Sigmoid colon (tissue), 7 donors: ENCODE results near the gene DIPK2A. TPM values are rescaled to one million over a fixed set of nuclear protein-coding genes. Genes with fewer than 3 reads are reported as not detected.
A peak's percentile ranks its signal among the peaks of the same experiment; 100 is the strongest.

Experiments
- DNase-seq: peaks from one replicate; pipeline ENCODE4 v3.0.0-alpha.2; 2019
- H3K27ac ChIP-seq, 4 donors: fragments of 200-600 bp; sonication (generic); one replicate each; pipeline ENCODE4 v1.5.1; 2016 to 2019; ENCODE audit warnings: mild to moderate bottlenecking in 1 of 4
- H3K27me3 ChIP-seq, 3 donors: fragments of 200-600 bp; sonication (generic); one replicate each; pipeline ENCODE4 v1.5.1; 2019; ENCODE audit warnings: mild to moderate bottlenecking in 1 of 3
- H3K36me3 ChIP-seq, 4 donors: fragments of 200-600 bp; sonication (generic); one replicate each; pipeline ENCODE4 v1.5.1; 2016 to 2019
- H3K4me1 ChIP-seq, 4 donors: fragments of 200-600 bp; sonication (generic); one replicate each; pipeline ENCODE4 v1.5.1; 2017 to 2019
- H3K4me3 ChIP-seq, 4 donors: fragments of 200-600 bp; sonication (generic); one replicate each; pipeline ENCODE4 v1.5.1; 2017 to 2019; ENCODE audit warnings: mild to moderate bottlenecking in 2 of 4, moderate library complexity in 1 of 4
- H3K9me3 ChIP-seq, 4 donors: fragments of 200-600 bp in 3 of 4; sonication (generic) in 3 of 4; one replicate each; pipeline versions ENCODE4 v1.5.1 to v1.6.1; 2013 to 2019
- CTCF ChIP-seq, 4 experiments: fragments of 450-650 bp in 3 of 4; fragments of 200-600 bp in 1 of 4; IDR thresholded peaks; one replicate each; pipeline ENCODE4 v1.5.1; 2016 to 2019; ENCODE audit warnings: antibody characterized with exemption in 4 of 4, mild to moderate bottlenecking in 3 of 4, moderate library complexity in 2 of 4
- EP300 ChIP-seq, 4 donors: sonication (generic); formaldehyde crosslinking; IDR thresholded peaks; one replicate each; pipeline ENCODE4 v1.6.1; 2017; ENCODE audit warnings: antibody characterized with exemption in 4 of 4
- POLR2A ChIP-seq, 2 donors: fragments of 450-650 bp; IDR thresholded peaks; one replicate each; pipeline ENCODE4 v1.6.1; 2016; ENCODE audit warnings: antibody characterized with exemption in 2 of 2, mild to moderate bottlenecking in 2 of 2, moderate library complexity in 2 of 2
- POLR2AphosphoS5 ChIP-seq, 4 donors: sonication (generic); formaldehyde crosslinking; IDR thresholded peaks; one replicate each; pipeline ENCODE4 v1.6.1; 2017; ENCODE audit warnings: antibody characterized with exemption in 4 of 4
- WGBS, 2 donors: extraction: QIAGEN DNeasy Blood & Tissue Kit; methylation state at CpG; one replicate each; pipeline ENCODE4 v1.1.7; 2013; 5-methylcytosine and 5-hydroxymethylcytosine counted together
- intact Hi-C: fragments of 100-400 bp; cut with DNase I; formaldehyde crosslinking; loops from one replicate; pipeline ENCODE4 v1.15.1; 2023
- polyA plus RNA-seq, 3 donors: library from polyadenylated mRNA; stranded (reverse); fragments of 200-250 nt; gene quantifications; one replicate each; pipeline ENCODE4 v1.2.3, GENCODE V29; 2013
- total RNA-seq, 4 donors: library from RNA; depleted of rRNA; stranded (reverse); fragments of >200 nt; gene quantifications; one replicate each; pipeline ENCODE4 v1.1.0, GENCODE V29; 2016
- donor health status: healthy with polysubstance abuse.
- donor health status: Bipolar disorder and iron deficiency.
- donor health status: healthy.

Gene DIPK2A
- total and polyA plus RNA-seq, 7 donors: 1.8 to 56.0 (median 22.0) TPM

GRCh38 chr3:143934791-143935190 is 36.8 kb upstream of the DIPK2A start:
- Histone ChIP-seq H3K27me3 (no peaks in the 10 kb centered on the region), H3K27ac (no peak overlapping the region), H3K4me1 (no peaks in the 10 kb centered on the region), H3K4me3 (no peak overlapping the region), H3K9me3 (no peaks in the 10 kb centered on the region), H3K36me3 (no peaks in the 10 kb centered on the region)
- DNase-seq: no peak
- intact Hi-C loops: no loop called here
- TF ChIP-seq POLR2AphosphoS5 (IDR thresholded peaks at IDR 0.05): no peak
- no peak for TF ChIP-seq EP300 (IDR thresholded peaks at IDR 0.05)
- TF ChIP-seq CTCF (IDR thresholded peaks at IDR 0.05): no peak
- no peak for TF ChIP-seq POLR2A (IDR thresholded peaks at IDR 0.05)
- 50 to 56% methylated on average over 3 of the region's 3 CpGs for WGBS, 2 donors

GRCh38 chr3:143935678-143936077 is 35.9 kb upstream of the DIPK2A start:
- Histone ChIP-seq H3K9me3 (no peaks in the 10 kb centered on the region), H3K4me3 (no peak overlapping the region), H3K27ac (no peak overlapping the region), H3K36me3 (no peaks in the 10 kb centered on the region), H3K27me3 (no peaks in the 10 kb centered on the region), H3K4me1 (no peaks in the 10 kb centered on the region)
- no peak for DNase-seq
- no peak for TF ChIP-seq POLR2AphosphoS5 (IDR thresholded peaks at IDR 0.05)
- 58 to 80% methylated on average over 1 of the region's 1 CpG for WGBS, 2 donors
- intact Hi-C loops: no loop called here

- WGBS, 2 donors: 89 to 96% methylated on average over 2 of the region's 2 CpGs
- intact Hi-C loops: loop anchor here (5.0 kb wide), 1 partner anchor 174 kb away; no protein-coding TSS in a partner anchor
These were observed 20.8 kb upstream of the DIPK2A start for GRCh38 chr3:143950810-143951209.

GRCh38 chr3:143951351-143951971 is 20.2 kb upstream of the DIPK2A start:
- no peak for DNase-seq
- Histone ChIP-seq H3K4me1 (no peaks in the 10 kb centered on the region), H3K36me3 (no peaks in the 10 kb centered on the region), H3K4me3 (no peak overlapping the region), H3K9me3 (no peaks in the 10 kb centered on the region), H3K27me3 (no peaks in the 10 kb centered on the region), H3K27ac (no peak overlapping the region)
- intact Hi-C loops: loop anchor here (5.0 kb wide), 1 partner anchor 174 kb away; no protein-coding TSS in a partner anchor
- 95 to 100% methylated on average over 1 of the region's 1 CpG for WGBS, 2 donors
- TF ChIP-seq CTCF (IDR thresholded peaks at IDR 0.05) (peak; percentile 19 to 59 (median 53)), POLR2A (IDR thresholded peaks at IDR 0.05) (no peak)

More at GRCh38 chr3:143950810-143951209, 20.8 kb upstream of the DIPK2A start:
- no peaks in the 10 kb centered on the region for H3K4me1 ChIP-seq
- H3K9me3 ChIP-seq: no peaks in the 10 kb centered on the region
- H3K36me3 ChIP-seq: no peaks in the 10 kb centered on the region
- H3K27me3 ChIP-seq: no peaks in the 10 kb centered on the region
- no peak for DNase-seq
- no peak for TF ChIP-seq POLR2A (IDR thresholded peaks at IDR 0.05)
- no peak for TF ChIP-seq CTCF (IDR thresholded peaks at IDR 0.05)
- TF ChIP-seq EP300 (IDR thresholded peaks at IDR 0.05): no peak
- no peak for TF ChIP-seq POLR2AphosphoS5 (IDR thresholded peaks at IDR 0.05)
- H3K27ac ChIP-seq: no peak overlapping the region
- no peak overlapping the region for H3K4me3 ChIP-seq

- H3K9me3 ChIP-seq: no peaks in the 10 kb centered on the region
- H3K4me1 ChIP-seq: no peaks in the 10 kb centered on the region
- H3K4me3 ChIP-seq: no peak overlapping the region
- 59 to 79% methylated on average over 4 of the region's 4 CpGs for WGBS, 2 donors
- intact Hi-C loops: loop anchor here (5.0 kb wide), 1 partner anchor 175 kb away; no protein-coding TSS in a partner anchor
- no peak overlapping the region for H3K27ac ChIP-seq
- no peak for TF ChIP-seq CTCF (IDR thresholded peaks at IDR 0.05)
- no peak for TF ChIP-seq EP300 (IDR thresholded peaks at IDR 0.05)
- TF ChIP-seq POLR2A (IDR thresholded peaks at IDR 0.05): no peak
- TF ChIP-seq POLR2AphosphoS5 (IDR thresholded peaks at IDR 0.05): no peak
- H3K27me3 ChIP-seq: no peaks in the 10 kb centered on the region
- no peak for DNase-seq
- H3K36me3 ChIP-seq: no peaks in the 10 kb centered on the region
These were observed 19.0 kb upstream of the DIPK2A start for GRCh38 chr3:143952569-143953072.
